Gastroesophageal sphincter (tissue), 3 donors: Measurements from ENCODE around the gene IL17RD.

ENCODE experiments used
- POLR2A ChIP-seq, 2 donors: fragments of 450-650 bp; IDR thresholded peaks; one replicate each; pipeline ENCODE4 v1.6.1; 2017; ENCODE audit warnings: antibody characterized with exemption in 2 of 2, mild to moderate bottlenecking in 2 of 2, moderate library complexity in 1 of 2
- POLR2AphosphoS5 ChIP-seq: sonication (generic); formaldehyde crosslinking; IDR thresholded peaks from one replicate; pipeline ENCODE4 v1.6.1; 2017; ENCODE audit warnings: antibody characterized with exemption
- TF ChIP-seq, protein P1 (sequence below), 4 experiments: fragments of 200-600 bp in 2 of 4; fragments of 450-650 bp in 2 of 4; sonication (generic) in 1 of 4; IDR thresholded peaks; one replicate each; pipeline ENCODE4 v1.5.1; 2017 to 2019; ENCODE audit warnings: antibody characterized with exemption in 4 of 4, mild to moderate bottlenecking in 2 of 4, moderate library complexity in 2 of 4

DNA sequence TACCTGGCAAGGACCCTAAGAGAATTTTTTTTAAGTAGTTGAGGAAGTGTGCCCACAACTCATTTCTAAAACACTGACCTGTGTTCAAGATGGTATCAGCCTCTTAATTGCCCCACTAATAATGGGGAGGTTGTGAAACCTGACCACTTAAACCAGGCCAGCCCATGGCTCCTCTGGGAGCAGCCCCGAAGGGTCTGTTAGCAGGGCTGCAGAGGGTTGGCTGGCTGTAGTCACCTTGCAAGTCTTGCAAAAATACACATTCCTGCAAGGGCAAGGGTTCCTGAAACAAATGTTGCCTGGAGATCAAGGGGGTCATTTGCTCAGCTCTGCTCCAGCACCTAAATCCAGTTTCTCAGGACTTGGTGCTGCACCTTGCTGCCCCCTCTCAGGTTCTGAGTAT lies 3.2 kb downstream of the IL17RD start:
- TF ChIP-seq, protein P1, sequence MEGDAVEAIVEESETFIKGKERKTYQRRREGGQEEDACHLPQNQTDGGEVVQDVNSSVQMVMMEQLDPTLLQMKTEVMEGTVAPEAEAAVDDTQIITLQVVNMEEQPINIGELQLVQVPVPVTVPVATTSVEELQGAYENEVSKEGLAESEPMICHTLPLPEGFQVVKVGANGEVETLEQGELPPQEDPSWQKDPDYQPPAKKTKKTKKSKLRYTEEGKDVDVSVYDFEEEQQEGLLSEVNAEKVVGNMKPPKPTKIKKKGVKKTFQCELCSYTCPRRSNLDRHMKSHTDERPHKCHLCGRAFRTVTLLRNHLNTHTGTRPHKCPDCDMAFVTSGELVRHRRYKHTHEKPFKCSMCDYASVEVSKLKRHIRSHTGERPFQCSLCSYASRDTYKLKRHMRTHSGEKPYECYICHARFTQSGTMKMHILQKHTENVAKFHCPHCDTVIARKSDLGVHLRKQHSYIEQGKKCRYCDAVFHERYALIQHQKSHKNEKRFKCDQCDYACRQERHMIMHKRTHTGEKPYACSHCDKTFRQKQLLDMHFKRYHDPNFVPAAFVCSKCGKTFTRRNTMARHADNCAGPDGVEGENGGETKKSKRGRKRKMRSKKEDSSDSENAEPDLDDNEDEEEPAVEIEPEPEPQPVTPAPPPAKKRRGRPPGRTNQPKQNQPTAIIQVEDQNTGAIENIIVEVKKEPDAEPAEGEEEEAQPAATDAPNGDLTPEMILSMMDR (IDR thresholded peaks at IDR 0.05), result no peak
- no peak for TF ChIP-seq POLR2A (IDR thresholded peaks at IDR 0.05)
- no peak for TF ChIP-seq POLR2AphosphoS5
